ENCODE measurements around the gene SOX6. TPM values are rescaled to one million over a fixed set of nuclear protein-coding genes. Genes with fewer than 3 reads are reported as not detected.

Gene SOX6
- total RNA-seq, 1 experiment from 2014 or later: 0.21 TPM

DNA sequence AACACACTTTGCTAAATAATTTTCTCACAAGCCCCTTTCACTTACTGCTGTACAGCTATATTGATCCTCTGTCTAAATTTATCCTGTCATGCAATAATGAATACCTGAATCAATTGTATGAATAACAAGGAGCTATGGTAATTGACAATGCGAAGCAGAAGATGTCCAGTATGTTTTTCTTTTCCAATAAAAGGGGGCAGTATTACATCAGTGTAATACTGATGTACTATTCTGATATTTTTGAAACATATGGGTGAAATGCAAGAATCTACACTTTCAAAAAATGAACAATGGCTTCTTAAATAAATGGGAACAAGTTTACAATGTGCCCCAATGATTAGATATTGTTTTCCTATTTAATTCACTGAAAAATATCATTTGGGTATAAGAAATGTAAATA is 315.1 kb downstream of the SOX6 start:
- Histone ChIP-seq H3K27me3 (ENCODE audit: control insufficient read depth, insufficient read depth, low read length) (no peaks in the 10 kb centered on the region), H3K36me3 (ENCODE audit: control insufficient read depth, insufficient read depth, low read length) (no peaks in the 10 kb centered on the region), H3K4me3 (ENCODE audit: low read depth in 2 of 2, low read length in 2 of 2) (no peak overlapping the region), H3K4me1 (ENCODE audit: control insufficient read depth, insufficient read depth, low read length) (no peaks in the 10 kb centered on the region), H3K27ac (ENCODE audit: low read length) (no peak overlapping the region), H3K9me3 (ENCODE audit: control insufficient read depth, insufficient read depth, low read depth, low read length) (no peaks in the 10 kb centered on the region)
- no peak for ATAC-seq
- ChIA-PET CTCF (no interaction called here), POLR2A (no interaction called here)
- TF ChIP-seq, protein P1, sequence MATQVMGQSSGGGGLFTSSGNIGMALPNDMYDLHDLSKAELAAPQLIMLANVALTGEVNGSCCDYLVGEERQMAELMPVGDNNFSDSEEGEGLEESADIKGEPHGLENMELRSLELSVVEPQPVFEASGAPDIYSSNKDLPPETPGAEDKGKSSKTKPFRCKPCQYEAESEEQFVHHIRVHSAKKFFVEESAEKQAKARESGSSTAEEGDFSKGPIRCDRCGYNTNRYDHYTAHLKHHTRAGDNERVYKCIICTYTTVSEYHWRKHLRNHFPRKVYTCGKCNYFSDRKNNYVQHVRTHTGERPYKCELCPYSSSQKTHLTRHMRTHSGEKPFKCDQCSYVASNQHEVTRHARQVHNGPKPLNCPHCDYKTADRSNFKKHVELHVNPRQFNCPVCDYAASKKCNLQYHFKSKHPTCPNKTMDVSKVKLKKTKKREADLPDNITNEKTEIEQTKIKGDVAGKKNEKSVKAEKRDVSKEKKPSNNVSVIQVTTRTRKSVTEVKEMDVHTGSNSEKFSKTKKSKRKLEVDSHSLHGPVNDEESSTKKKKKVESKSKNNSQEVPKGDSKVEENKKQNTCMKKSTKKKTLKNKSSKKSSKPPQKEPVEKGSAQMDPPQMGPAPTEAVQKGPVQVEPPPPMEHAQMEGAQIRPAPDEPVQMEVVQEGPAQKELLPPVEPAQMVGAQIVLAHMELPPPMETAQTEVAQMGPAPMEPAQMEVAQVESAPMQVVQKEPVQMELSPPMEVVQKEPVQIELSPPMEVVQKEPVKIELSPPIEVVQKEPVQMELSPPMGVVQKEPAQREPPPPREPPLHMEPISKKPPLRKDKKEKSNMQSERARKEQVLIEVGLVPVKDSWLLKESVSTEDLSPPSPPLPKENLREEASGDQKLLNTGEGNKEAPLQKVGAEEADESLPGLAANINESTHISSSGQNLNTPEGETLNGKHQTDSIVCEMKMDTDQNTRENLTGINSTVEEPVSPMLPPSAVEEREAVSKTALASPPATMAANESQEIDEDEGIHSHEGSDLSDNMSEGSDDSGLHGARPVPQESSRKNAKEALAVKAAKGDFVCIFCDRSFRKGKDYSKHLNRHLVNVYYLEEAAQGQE (IDR thresholded peaks at IDR 0.05; ENCODE audit: insufficient read depth in 1 of 2, low read depth in 2 of 2, low read length in 1 of 2): no peak
- BruUV-seq (replicated peaks): no TSS peak
- DNase-seq (ENCODE audit: low read depth, low spot score): no peak
- intact Hi-C loops (cut with micrococcal nuclease; ENCODE audit: unreplicated experiment): no loop called here
- in situ Hi-C loops (cut with HindIII; ENCODE audit: low pct_unique_long_range_greater_than_20kb, low sequenced_read_pairs): no loop called here

DNA sequence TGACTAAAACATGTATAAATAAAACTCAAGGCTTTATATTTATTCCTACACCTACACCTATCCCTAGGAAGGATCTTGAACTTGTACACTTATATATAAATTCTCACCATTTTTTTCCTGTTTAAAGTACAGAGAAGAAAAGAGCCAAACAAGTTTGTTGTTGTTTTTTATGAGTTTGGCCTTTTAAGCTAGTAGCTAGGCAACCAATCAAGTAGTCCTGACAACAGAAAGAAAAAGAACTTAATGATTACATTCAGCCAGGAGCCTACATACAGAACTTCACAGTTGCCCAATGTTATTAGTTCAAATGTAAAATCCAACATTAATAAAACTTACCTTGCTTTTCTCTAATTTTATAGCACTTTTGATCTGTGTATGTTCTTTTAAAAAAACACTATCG is 316.2 kb downstream of the SOX6 start:
- intact Hi-C loops (cut with micrococcal nuclease; ENCODE audit: unreplicated experiment): no loop called here
- BruUV-seq (replicated peaks): no TSS peak
- CTCF ChIA-PET: no interaction called here

More for the DNA sequence above, 316.2 kb downstream of the SOX6 start:
- Histone ChIP-seq H3K36me3 (ENCODE audit: control insufficient read depth, insufficient read depth, low read length) (no peaks in the 10 kb centered on the region), H3K27ac (ENCODE audit: low read length) (no peak overlapping the region), H3K4me1 (ENCODE audit: control insufficient read depth, insufficient read depth, low read length) (no peaks in the 10 kb centered on the region), H3K4me3 (ENCODE audit: low read depth in 2 of 2, low read length in 2 of 2) (no peak overlapping the region), H3K27me3 (ENCODE audit: control insufficient read depth, insufficient read depth, low read length) (no peaks in the 10 kb centered on the region), H3K9me3 (ENCODE audit: control insufficient read depth, insufficient read depth, low read depth, low read length) (no peaks in the 10 kb centered on the region)
- in situ Hi-C loops (cut with HindIII; ENCODE audit: low pct_unique_long_range_greater_than_20kb, low sequenced_read_pairs): no loop called here
- ATAC-seq (no peak), DNase-seq (ENCODE audit: low read depth, low spot score) (no peak)
- POLR2A ChIA-PET: no interaction called here
- TF ChIP-seq, protein P1 (IDR thresholded peaks at IDR 0.05; ENCODE audit: insufficient read depth in 1 of 2, low read depth in 2 of 2, low read length in 1 of 2): no peak
- TF ChIP-seq SIN3A (IDR thresholded peaks at IDR 0.05; ENCODE audit: borderline replicate concordance, insufficient read depth, low read depth, low read length): no peak
- no peak for TF ChIP-seq TCF7L2 (IDR thresholded peaks at IDR 0.05; ENCODE audit: low read depth, low read length)
- TF ChIP-seq, protein P2, sequence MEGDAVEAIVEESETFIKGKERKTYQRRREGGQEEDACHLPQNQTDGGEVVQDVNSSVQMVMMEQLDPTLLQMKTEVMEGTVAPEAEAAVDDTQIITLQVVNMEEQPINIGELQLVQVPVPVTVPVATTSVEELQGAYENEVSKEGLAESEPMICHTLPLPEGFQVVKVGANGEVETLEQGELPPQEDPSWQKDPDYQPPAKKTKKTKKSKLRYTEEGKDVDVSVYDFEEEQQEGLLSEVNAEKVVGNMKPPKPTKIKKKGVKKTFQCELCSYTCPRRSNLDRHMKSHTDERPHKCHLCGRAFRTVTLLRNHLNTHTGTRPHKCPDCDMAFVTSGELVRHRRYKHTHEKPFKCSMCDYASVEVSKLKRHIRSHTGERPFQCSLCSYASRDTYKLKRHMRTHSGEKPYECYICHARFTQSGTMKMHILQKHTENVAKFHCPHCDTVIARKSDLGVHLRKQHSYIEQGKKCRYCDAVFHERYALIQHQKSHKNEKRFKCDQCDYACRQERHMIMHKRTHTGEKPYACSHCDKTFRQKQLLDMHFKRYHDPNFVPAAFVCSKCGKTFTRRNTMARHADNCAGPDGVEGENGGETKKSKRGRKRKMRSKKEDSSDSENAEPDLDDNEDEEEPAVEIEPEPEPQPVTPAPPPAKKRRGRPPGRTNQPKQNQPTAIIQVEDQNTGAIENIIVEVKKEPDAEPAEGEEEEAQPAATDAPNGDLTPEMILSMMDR (IDR thresholded peaks at IDR 0.05): no peak
- no peak for TF ChIP-seq POLR2AphosphoS5 (IDR thresholded peaks at IDR 0.05; ENCODE audit: low read depth, low read length)
